Anterior cingulate cortex (tissue), 58 donors: ENCODE results near the gene PPP6R2.

Experiments used
- DNase-seq, 58 donors: peaks; one replicate each; lab custom pipeline; 2025; lab: John Stamatoyannopoulos, UW

The PPP6R2 gene

DNA sequence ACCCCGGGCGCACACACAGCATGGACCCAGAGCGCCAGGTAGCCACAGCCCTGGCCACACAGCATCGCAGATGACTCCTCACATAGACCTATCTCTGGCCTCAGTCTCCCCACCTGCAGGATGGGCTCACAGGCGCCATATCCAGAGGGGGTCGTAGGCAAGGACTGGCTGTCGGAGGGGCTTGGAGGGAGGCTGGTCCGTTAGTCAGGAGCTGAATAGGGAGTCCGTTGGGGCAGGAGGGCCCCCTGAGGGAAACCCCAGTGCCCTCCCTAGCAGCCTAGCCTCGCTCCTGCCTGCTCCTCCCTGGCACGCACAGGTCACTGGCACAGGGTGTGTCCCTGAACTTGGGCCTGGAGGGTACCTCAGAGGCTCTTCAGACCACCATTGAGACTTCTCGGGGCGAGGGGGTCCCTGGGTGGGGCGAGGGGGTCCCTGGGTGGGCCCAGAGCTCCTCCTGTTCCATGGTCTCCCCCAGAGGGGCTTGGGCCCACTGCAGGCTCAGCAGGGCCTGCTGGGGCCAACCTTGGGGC, 37.7 kb upstream of the PPP6R2 start:
- DNase-seq, result no peak

DNA sequence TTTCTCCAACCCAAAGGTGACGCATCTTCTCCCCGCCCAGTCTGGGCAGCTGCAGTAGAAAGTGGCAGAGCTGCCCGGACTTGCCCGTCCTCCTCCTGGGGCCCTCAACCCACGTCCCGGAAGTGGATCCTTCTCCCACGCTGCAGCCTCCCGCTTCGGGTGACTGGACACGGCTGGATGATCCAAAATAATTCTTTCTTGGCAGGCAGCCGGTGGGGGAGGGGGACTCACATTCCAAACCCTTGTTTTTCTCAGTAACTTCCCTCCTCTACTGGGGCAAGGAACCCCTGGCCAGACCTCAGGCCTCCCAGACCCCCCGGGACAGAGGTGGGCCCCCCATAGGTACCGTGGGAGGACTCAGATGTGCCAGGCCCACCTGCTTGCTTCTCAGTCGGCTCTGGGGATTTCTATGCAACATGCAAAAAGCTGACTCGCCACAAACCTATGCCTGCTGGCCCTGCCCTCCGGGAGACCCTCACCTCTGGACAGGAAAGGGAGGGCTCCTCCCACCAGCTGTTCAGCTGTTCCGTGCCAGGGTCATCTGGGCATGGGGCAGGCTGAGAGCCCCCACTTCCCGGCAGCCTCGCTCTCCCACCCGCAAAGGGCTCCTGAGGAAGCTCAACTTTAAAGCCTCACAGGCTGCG, 37.1 kb upstream of the PPP6R2 start:
- DNase-seq, result peak in 46 of 58 donors; percentile 23 to 81 (median 52)

DNA sequence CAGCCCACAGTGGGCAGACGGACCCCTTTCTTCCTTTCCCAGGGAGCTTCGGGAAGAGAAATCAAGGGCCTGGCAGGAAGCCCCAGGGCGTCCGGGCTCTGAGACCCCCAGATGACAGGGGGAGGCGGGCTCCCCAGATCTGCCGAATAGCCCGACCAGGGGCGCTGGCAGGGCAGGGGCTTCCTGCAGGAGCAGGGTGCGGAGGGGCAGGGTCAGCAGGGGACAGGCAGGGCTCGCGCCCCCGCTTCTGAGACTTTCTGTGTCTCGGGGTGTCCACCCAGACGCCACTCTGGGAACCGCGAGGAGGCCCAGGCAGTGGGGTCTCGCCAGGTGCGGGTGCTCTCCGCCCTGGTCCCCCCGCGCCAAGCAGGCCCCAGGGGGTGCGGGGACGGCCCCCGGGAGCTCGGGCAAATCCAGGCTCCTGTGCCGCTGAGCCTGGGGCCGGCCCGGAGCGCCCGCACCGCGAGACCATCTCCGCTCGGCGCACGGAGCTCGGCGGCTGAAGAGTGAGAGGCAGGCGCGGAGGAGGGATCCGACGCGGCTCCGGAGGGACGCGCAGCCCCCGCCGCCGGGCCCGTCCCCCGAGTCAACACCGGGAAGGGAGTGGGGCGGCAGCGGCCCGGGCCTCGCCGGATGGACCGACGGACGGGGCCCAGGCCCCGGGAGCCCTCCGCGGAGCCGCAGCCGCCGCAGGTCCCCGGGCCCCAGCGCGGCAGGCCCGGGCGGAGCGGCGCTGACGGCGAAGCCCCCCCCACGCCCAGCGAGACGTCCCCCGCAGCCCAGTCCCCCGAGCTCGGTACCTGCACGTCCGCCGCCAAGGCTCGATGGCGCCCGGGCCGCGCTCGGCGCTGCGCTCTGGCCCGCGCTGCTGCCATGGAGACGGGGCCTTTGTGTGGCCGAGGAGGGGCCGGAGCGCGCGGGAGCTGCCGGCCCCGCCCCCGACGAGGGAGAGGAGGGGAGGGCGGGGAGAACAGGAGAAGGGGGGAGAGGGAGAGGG, 36.1 kb upstream of the PPP6R2 start, which contains the start of gene PLXNB2:
TSS of gene PLXNB2 (minus strand) at position 894 of the 997 bp plus-strand sequence. CDS start 17,062 bp downstream, outside the sequence.
- peak in 52 of 58 donors; percentile 26 to 87 (median 70) for DNase-seq

DNA sequence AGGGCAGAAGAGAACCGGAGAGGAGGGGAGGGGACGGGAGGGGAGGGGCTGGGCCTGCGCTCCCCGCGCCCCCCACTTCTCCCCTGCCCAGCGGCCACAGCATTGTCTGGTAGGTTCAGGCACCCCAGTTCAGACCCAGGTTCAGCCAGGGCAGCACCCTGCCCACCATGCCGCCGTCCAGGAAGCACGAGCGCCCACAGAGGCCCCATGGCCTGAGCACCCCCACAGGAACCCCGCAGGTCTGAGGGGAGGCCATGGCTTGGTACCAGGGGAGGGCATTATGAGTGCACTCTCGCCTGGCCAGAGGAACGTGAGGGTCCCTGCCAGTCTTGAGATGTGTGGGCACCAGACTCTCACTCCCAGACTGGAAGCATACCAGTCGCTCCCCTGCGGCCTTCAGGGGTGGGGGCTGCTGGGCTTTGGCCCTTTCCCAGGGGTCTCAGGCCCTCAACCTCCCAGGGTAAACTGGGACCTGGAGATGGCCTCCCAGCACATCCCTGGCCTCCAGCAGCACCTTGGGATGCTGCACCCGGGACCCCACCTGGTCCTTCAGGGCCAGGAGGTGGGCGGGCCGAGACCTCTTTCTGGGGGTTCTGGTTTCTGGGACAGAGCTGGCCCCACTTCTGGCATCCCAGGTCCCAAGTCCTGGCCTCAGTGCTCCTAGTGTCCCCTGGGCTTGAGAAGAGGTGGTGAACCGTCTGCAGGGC, 35.1 kb upstream of the PPP6R2 start:
- DNase-seq, result peak in 1 of 58 donors; percentile 61

DNA sequence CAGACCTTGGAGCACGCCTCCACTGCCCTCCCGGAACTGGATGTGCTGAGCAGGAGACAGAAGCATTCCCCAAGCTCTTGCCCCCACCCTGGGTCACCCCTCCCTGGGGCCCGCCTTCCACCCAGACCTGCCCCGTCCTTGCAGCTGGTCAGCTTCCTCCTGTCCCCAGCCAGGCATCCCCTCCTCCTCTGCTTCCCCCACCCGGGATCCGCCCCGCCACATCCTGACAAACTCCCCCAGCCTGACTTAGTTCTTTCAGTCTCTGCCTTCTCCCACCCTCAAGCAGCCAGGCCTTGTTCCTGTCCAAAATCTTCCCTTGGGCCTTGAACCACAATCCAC, 34.6 kb upstream of the PPP6R2 start:
- DNase-seq, result peak in 42 of 58 donors; percentile 16 to 69 (median 48)

DNA sequence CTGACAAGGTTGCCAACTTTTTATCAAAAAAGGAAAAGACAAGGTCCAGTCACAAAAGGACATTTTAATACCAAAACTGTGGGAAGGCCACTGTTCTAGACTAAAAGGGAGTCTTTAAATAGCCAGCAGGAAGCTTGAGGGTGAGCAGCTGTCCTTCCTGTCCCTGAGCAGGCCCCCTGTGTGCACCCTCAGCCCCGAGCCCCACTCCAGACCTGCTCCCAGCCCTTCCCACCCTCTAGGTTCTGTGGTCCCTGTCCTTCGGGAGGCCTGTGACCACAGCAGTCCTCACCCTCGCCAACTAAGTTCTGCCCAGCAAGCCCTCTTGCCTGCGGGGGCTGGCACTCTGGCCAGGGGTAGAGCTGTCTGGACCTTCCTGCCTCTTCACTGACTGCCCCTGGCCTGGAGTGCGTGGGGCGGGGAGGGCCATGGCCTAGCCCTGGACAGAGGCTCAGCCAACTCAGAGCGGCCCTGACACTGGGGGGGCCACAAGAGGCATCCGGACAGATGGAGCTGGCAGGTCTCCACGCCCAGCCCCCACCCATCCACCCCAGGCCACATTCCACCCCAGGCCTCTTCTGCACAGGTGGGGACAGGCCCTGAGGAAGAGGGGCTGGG, 34.0 kb upstream of the PPP6R2 start:
- peak in 1 of 58 donors; percentile 37 for DNase-seq

DNA sequence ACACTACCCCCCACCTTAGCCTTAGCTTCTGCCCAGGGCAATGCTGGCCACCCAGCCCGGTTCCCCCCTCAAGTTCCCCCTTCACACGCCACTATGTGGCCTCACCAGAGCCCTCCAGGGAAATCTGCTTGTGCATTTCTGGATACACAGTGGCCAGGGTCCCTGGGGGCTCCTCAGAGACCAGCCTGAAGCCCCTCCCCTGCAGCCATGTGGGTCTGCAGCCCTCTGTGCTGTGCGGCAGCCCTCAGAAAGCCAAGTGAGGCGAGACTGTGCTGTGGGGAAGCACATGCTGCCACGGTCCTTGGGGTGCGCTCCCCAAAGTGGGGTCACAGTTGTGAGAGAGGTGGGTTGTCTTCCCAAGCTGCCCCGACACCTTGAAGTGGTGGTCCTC, 33.5 kb upstream of the PPP6R2 start:
- no peak for DNase-seq

DNA sequence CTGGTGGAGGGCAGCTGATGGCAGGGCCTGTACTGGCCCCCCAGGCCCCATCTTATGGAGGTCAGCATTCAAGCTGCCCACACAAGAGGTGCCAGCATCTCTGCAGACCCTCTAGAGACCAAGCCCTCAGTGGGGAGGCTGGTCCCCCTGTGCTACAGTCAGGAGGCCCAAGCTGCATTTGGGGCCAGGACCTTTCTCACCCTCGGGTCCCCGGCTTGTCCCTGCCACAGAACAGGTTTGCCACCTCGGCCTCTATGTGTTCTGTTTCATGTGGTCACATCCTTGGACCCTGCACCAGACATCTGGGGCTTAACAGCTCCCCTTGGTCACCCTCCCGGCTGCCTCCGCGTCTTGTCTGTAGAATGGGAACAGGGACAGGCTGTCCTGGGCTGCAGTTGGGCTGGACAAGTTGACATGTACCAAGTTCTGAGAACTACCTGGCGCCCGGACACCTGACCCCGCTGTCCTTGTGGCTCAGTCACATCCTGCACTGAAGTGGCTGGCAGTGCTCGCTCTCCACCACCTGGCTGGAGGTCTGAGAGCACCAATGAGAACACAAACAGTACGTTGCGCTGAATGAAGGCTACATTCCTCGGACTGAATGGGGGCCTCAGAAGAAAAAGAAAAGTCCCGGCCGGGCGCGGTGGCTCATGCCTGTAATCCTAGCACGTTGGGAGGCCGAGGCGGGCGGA, 33.0 kb upstream of the PPP6R2 start:
- DNase-seq, result no peak

DNA sequence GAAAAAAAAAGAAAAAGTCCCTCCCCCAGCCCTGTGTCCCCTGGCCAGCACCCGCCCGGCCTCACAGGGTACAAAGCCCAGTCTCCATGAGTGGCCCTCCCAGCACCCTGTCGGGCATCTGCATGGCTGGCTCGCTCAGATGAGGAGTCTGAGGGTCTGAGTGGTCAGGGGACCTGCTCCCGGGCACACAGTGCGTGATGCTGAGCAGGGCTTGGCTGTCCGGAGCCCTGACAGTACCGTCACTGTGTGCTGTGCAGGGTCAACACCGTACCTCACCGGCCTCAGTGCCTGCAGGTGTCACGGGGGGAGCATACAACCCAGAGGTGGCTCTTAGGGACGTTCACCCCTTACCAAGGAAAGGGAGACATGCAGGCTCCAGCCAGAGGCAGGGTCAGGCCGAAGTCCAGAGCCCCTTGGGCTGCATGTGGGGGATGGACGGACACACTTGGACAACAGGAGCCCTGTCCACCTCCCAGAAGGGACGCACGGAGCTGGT, 32.1 kb upstream of the PPP6R2 start:
- DNase-seq, result no peak

DNA sequence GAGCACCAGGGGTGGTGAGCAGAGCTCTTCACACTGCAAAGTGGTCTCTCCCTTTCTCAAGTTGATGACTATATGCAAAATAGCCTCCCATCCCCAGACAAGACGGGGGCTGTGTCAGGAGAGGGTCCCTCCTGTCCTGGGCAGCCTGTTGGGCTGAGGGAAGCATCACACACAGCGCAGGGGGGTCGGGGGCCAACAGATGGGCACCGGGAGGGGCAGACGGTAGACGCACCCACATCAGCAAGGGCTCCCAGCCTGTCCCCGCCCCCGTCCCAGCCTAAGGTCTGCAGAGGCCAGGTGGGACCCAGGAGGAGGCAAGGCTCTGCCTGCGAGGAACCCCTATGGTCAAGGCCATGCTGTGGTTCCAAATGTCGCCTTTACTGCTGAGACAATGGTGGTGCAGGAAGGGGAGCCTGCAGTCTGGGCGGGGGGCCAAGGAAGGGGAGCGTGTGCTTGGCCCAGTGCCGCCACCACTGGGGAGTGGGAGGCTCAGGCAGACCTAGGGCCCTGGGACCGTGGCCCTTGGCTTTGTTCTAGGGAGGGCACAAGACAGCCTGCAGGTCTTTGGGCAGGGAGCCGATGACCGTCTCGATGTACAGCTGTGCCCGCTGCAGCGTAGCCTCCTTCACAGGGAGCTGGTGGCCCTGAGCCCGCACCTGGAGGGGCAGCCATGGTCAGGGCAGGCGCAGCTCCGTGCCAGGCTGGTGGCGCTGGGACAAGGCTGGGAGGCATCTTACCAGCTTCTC, 31.3 kb upstream of the PPP6R2 start:
- no peak for DNase-seq

DNA sequence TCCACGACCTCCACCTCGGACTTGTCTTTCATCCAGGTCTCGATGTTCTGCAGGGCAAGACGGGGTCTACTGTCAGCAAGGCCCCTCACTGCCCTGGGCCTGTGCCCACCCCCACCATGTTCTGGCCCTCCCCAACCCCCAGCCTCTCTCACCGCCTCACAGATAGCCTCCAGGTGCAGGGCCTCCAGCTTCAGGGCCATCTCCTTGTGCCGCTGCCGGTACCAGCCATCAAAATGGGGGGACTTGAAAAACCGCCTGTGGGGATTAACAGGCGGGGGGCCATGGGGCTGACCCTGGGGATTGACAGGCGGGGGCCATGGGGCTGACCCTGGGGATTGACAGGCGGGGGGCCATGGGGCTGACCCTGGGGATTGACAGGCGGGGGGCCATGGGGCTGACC, 30.8 kb upstream of the PPP6R2 start:
- no peak for DNase-seq

DNA sequence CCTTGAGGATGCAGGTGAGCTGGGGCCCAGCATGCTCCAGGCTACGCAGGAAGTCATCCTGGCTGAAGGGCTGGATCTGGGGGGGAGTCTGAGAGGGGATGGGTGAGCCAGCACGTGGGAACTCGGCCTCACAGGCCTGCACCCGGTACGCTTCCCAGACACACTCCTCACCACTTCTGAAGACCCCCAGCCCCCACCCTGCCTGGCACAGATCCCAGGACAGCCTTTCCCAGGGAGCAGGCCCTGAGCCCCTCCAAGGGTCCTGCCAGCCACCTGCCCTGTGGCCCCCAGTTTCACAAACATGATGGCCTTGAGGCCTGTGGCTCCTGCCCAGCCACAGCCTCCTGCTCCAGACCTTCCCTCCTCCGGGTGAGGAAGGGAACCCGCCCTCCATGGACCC, 30.1 kb upstream of the PPP6R2 start:
- no peak for DNase-seq

DNA sequence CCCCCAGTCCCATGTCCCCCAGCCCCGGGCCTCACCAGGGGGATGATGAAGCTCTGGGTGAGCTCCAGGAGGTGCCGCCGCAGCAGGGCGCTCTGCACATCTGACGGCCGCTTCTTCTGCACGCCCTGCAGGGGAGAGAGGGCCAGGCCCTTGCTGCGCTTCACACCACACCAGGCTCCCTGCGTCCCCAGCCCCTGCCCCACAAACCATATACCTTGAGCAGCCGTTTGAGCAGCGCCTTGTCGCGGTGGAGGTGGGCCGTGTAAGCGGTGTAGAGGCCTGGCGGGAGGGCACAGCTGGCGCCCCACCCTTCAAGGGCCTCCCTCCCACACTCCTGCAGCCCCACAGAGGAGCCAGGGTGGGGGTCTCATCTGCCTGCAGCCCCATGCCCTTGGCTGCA, 29.5 kb upstream of the PPP6R2 start:
- DNase-seq, result no peak

DNA sequence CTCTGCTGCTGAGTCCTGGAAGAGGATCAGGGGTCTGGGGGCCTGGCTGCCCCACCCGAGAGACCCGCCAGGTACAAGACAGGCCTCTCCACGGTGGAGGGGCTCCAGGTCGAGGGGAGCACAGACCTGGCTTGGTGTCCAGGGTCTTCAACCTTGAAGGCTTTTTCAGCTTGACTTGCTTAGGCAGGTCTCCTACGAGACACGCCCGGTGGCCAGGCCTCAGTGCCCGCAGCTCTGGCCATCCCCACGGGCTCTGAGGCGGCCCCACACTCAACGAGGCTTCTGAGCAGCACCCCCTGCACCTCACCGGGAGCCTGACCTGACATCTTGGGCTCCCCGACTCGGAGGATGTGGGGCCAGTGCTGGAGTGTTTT, 29.1 kb upstream of the PPP6R2 start:
- DNase-seq, result no peak

DNA sequence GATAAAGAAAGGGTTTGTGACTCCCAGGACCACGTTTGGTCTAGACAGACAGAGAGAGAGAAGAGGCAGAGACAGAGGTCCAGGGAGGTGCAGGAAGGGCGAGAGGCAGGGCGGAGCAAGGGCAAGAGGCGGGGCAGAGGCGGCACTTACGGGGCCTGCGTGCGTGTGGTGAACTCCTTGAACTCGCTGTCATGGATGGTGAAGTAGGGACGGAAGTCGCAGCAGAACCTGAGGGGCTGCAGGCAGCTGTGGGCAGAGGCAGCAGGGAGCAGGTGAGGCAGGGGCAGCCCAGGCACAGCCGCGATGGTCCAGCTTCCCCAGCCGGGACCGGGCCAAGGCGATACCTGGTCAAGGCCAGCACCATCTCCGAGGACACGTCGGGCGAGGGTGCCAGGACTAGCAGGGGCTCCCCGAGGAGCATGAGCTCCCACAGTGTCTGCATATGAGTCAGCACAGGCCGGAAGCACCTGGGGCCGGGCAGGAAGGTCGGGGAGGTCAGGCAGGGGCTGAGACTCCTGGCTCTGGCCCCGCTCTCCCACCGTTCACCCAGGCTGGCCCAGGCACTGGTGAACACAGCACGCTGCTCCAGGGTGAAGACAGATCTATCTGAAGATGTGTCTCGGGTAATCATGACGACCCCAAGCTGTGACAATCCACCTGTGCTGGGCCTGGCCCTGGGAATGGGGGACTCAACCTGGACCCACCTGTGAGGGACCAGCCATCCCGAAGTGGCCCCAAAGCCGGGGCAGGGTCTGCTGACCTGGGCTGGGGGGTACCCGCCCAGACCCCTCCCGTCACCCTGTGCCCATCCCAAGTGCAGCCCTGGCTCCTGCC, 28.5 kb upstream of the PPP6R2 start:
- DNase-seq, result no peak

DNA sequence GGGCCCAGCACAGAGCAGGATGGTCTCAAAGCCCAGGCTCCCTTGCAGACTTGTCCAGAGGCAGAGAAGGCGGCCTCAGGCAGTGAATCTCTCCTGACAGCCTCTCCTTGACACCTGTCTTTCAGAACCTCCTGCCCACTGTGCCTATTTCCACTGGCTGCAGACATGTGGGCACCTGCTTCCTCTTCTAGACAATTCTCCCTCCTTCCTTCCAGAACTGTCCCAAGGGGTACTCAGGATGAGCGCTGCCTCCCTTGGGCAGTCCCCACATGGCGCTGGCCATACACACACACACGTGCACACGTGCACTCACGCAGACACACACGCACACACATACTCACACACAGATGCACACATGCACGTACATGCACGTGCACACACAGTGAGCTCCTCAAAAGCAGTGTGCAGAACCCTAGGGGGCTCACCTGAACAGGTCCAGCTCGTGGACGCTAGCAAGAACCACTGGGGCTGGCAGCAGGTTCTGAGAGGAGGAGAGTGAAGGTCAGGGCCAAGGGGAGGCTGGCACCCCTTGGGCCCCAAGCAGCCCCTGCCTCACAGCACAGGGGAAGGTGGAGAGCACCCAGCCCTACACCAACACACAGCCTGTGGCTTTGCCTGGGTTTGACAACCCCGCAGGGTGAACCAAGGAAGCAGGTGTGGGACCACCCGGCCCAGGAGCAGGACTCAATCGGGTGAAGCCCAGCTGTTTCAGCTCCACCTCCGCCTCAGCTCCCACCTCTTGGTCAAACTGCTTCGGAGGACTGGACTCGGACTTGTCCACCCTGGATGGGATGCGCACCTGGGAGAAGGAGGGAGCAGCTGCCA, 27.6 kb upstream of the PPP6R2 start:
- no peak for DNase-seq
